Type B pancreatic cell (in vitro differentiated cells): ENCODE data around the gene FUT7. TPM values are rescaled to one million over a fixed set of nuclear protein-coding genes. Genes with fewer than 3 reads are reported as not detected.

ENCODE experiments used
- DNase-seq: peaks from one replicate; pipeline ENCODE4 v3.0.0; 2021; ENCODE audit warnings: mixed read lengths; ENCODE audit not compliant: unreplicated experiment; ENCODE audit errors: extremely low spot score
- H3K27ac Mint-ChIP-seq: 2 replicates; pipeline ENCODE4 v1.8.0; 2021; ENCODE audit warnings: mild to moderate bottlenecking, mixed read lengths
- H3K27me3 Mint-ChIP-seq: 2 replicates; pipeline ENCODE4 v1.8.0; 2021; ENCODE audit warnings: mixed read lengths
- H3K36me3 Mint-ChIP-seq: 2 replicates; pipeline ENCODE4 v1.8.0; 2021; ENCODE audit warnings: mixed read lengths
- H3K4me1 Mint-ChIP-seq: one replicate; pipeline ENCODE4 v1.8.0; 2021; ENCODE audit warnings: mixed read lengths; ENCODE audit not compliant: unreplicated experiment
- H3K4me3 Mint-ChIP-seq: 2 replicates; pipeline ENCODE4 v1.8.0; 2021; ENCODE audit warnings: mild to moderate bottlenecking, mixed read lengths
- H3K9me3 Mint-ChIP-seq: 2 replicates; pipeline ENCODE4 v1.8.0; 2021; ENCODE audit warnings: mixed read lengths
- total RNA-seq: library from RNA; stranded (reverse); gene quantifications from 2 replicates; pipeline ENCODE4 v1.2.1, GENCODE V29; 2021; ENCODE audit warnings: low replicate concordance
- TF ChIP-seq, protein P1 (sequence below): fragments of 200-600 bp; sonication (generic); conservative IDR thresholded peaks from 2 replicates; pipeline ENCODE4 v1.5.0; 2021; ENCODE audit warnings: antibody characterized with exemption, mild to moderate bottlenecking

FUT7 gene
- total RNA-seq, 1 donor from 2014 or later, result not detected

DNA sequence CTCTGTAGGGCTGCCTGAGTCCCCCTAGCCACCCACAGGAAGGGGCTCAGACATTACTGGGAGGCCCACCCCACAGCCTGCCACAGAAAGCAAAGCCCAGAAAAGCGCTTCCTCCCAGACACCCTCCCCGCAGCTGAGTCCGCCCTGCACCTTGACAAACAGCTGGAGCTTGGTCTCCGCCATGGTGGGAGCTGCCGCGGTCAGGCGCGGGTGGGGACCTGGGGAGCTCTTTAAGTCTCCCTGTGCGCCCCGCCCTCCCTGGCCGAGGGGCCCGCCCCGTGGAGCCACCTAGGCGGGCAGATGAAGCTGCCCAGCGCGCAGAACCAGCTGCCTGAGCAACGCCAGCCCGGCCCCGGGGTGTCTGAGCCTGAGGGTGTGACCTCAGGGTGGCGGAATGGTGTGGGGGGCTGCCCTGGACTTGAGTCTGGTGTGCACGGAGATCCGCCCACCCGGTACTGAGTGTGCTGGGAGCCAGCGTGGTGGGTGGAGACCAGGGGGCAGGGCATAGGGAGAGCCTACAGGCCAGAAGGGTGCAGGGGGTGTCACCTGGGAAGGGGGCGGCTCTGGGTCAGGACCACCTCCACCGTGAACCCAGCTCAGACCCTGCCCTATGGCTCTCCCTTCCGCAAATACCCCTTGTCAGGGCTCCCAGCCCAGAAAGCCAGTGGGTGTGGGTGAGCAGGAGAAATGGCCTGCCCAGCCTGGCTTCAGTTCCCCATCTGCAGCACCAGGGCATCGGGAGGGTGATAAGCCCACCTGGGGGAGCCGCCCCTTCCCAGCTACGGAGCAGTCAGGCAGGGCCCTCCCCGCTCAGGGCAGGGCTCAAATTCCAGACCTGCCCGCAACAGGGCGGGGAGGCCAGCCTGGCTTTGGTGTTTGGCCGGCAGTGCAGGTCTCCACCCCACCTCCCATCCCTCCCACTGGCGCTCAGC, 35.3 kb downstream of the FUT7 start, which contains the start of gene CLIC3:
TSS of gene CLIC3 (minus strand) at position 208 of the 932 bp plus-strand sequence. CDS start at position 183, 25 bp downstream.
- H3K4me3 Mint-ChIP-seq, result peak within 1 kb of the TSS; percentile 71
- peak within 1 kb of the TSS; percentile 43 for H3K27ac Mint-ChIP-seq
- H3K27me3 Mint-ChIP-seq, result peaks cover 4% of the 10 kb centered on the region
- TF ChIP-seq, protein P1, sequence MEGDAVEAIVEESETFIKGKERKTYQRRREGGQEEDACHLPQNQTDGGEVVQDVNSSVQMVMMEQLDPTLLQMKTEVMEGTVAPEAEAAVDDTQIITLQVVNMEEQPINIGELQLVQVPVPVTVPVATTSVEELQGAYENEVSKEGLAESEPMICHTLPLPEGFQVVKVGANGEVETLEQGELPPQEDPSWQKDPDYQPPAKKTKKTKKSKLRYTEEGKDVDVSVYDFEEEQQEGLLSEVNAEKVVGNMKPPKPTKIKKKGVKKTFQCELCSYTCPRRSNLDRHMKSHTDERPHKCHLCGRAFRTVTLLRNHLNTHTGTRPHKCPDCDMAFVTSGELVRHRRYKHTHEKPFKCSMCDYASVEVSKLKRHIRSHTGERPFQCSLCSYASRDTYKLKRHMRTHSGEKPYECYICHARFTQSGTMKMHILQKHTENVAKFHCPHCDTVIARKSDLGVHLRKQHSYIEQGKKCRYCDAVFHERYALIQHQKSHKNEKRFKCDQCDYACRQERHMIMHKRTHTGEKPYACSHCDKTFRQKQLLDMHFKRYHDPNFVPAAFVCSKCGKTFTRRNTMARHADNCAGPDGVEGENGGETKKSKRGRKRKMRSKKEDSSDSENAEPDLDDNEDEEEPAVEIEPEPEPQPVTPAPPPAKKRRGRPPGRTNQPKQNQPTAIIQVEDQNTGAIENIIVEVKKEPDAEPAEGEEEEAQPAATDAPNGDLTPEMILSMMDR, result no peak
- no peaks in the 10 kb centered on the region for H3K4me1 Mint-ChIP-seq
- H3K9me3 Mint-ChIP-seq, result no peaks in the 10 kb centered on the region
- no peaks in the 10 kb centered on the region for H3K36me3 Mint-ChIP-seq
- DNase-seq, result no peak

DNA sequence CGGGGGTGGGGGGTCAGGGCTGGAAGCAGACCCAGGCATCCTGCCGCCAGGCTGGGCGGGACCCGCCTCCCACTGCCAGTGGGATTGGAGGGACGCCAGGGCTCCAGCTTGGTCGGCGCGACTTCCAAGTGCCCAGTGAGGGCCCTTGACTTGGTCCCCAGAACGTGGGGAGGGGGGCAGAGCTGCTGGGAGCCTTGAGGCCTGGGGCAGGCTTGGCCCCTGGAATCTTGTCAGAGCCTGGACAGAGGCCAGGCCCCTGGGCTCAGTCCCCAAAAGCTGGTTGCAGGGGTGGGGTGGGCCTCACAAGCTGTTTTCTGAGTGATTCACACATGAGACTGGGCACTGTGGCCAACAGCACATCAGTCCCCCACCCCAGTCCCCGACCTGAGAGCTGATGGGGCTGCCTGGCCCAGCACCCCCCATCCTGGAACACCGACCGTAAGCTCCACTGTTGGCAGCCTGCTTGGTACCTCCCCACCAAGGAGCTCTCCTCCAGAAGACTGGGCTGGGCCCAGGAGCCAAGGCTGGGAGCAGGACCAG, 36.0 kb downstream of the FUT7 start:
- Mint-ChIP-seq H3K4me3 (peak overlapping the region; percentile 71), H3K27ac (peak overlapping the region; percentile 43), H3K36me3 (no peaks in the 10 kb centered on the region), H3K9me3 (no peaks in the 10 kb centered on the region), H3K4me1 (no peaks in the 10 kb centered on the region), H3K27me3 (peaks cover 4% of the 10 kb centered on the region)
- TF ChIP-seq, protein P1, result no peak
- DNase-seq, result no peak

GRCh38 chr9:136995362-136995761, 36.5 kb downstream of the FUT7 start:
- no peaks in the 10 kb centered on the region for H3K36me3 Mint-ChIP-seq
- TF ChIP-seq, protein P1, result no peak
- H3K27me3 Mint-ChIP-seq, result peaks cover 4% of the 10 kb centered on the region
- no peaks in the 10 kb centered on the region for H3K9me3 Mint-ChIP-seq
- DNase-seq, result no peak
- H3K4me1 Mint-ChIP-seq, result no peaks in the 10 kb centered on the region
- no peak overlapping the region for H3K4me3 Mint-ChIP-seq
- no peak overlapping the region for H3K27ac Mint-ChIP-seq

- no peak for DNase-seq
- Mint-ChIP-seq H3K4me1 (peaks cover under 1% of the 10 kb centered on the region), H3K27me3 (peaks cover 4% of the 10 kb centered on the region), H3K27ac (no peak overlapping the region), H3K9me3 (no peaks in the 10 kb centered on the region), H3K36me3 (no peaks in the 10 kb centered on the region), H3K4me3 (no peak overlapping the region)
- TF ChIP-seq, protein P1, result no peak
These were observed 37.0 kb downstream of the FUT7 start for GRCh38 chr9:136994888-136995230.

- H3K4me1 Mint-ChIP-seq, result peaks cover 6% of the 10 kb centered on the region
- peaks cover 4% of the 10 kb centered on the region for H3K27me3 Mint-ChIP-seq
- DNase-seq, result no peak
- H3K27ac Mint-ChIP-seq, result peak overlapping the region; percentile 67
- TF ChIP-seq, protein P1, result no peak
- peak overlapping the region; percentile 86 for H3K4me3 Mint-ChIP-seq
- H3K9me3 Mint-ChIP-seq, result no peaks in the 10 kb centered on the region
- no peaks in the 10 kb centered on the region for H3K36me3 Mint-ChIP-seq
These were observed 37.6 kb downstream of the FUT7 start for GRCh38 chr9:136994180-136994887.
